HFFc6 (cell line): ENCODE data around the gene FAM163B. TPM values are rescaled to one million over a fixed set of nuclear protein-coding genes. Genes with fewer than 3 reads are reported as not detected.

Experiments used
- DNase-seq: peaks from one replicate; pipeline ENCODE4 v3.0.0-alpha.2; 2018
- H3K27ac Mint-ChIP-seq: 2 replicates; pipeline ENCODE4 v1.8.0; 2020; ENCODE audit warnings: mild to moderate bottlenecking, mixed read lengths
- H3K27me3 Mint-ChIP-seq: 2 replicates; pipeline ENCODE4 v1.8.0; 2021; ENCODE audit warnings: mild to moderate bottlenecking, moderate library complexity, mixed read lengths; ENCODE audit not compliant: insufficient read depth
- H3K36me3 Mint-ChIP-seq: 2 replicates; pipeline ENCODE4 v1.8.0; 2021; ENCODE audit warnings: low read depth, mixed read lengths
- H3K4me1 Mint-ChIP-seq: 2 replicates; pipeline ENCODE4 v1.8.0; 2020; ENCODE audit warnings: low read depth, mixed read lengths
- H3K4me3 Mint-ChIP-seq: 2 replicates; pipeline ENCODE4 v1.8.0; 2020; ENCODE audit warnings: mild to moderate bottlenecking, moderate library complexity, mixed read lengths
- H3K9me3 Mint-ChIP-seq: 2 replicates; pipeline ENCODE4 v1.8.0; 2020; ENCODE audit warnings: mild to moderate bottlenecking, mixed read lengths
- CTCF ChIP-seq: fragments of 200-600 bp; sonication (generic); IDR thresholded peaks from 2 replicates; pipeline ENCODE4 v1.5.0; 2021; ENCODE audit warnings: antibody characterized with exemption, mild to moderate bottlenecking
- total RNA-seq, 6 experiments: library from RNA; stranded (reverse); fragmentation: NEBNext Ultra II Directional; extraction: Animal tissue kit (Norgen Biotek cat#: 25700); gene quantifications; 2 replicates in 1 of 6; 3 replicates in 5 of 6; pipeline ENCODE4 v1.2.3, GENCODE V29; 2021

Gene FAM163B
- total RNA-seq, 6 experiments from 2014 or later = not detected

DNA sequence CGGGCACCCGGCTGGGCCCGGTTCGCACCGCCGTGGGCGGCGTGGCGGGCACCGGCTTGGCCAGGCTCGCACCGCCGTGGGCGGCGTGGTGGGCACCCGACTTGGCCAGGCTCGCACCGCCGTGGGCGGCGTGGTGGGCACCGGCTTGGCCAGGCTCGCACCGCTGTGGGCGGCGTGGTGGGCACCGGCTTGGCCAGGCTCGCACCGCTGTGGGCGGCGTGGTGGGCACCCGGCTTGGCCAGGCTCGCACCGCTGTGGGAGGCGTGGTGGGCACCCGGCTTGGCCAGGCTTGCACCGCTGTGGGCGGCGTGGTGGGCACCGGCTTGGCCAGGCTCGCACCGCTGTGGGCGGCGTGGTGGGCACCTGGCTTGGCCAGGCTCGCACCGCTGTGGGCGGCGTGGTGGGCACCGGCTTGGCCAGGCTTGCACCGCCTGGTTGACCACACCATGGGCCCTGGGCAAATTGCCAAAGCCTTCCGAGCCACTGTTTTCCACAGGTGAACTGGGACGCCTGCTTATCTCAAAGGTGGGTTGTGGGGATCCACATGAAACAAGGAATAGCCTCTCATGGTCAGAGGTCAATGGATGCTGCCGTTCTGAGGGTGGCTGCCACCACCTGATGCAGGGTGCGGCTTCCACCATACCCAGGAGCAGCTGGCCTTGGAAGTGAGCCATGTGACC is 46.4 kb downstream of the FAM163B start:
- no peak for DNase-seq
- Mint-ChIP-seq H3K27me3 (peaks cover 21% of the 10 kb centered on the region), H3K27ac (no peak overlapping the region), H3K36me3 (no peaks in the 10 kb centered on the region), H3K4me3 (no peak overlapping the region), H3K9me3 (no peaks in the 10 kb centered on the region), H3K4me1 (peaks cover 21% of the 10 kb centered on the region)
- no peak for TF ChIP-seq CTCF

DNA sequence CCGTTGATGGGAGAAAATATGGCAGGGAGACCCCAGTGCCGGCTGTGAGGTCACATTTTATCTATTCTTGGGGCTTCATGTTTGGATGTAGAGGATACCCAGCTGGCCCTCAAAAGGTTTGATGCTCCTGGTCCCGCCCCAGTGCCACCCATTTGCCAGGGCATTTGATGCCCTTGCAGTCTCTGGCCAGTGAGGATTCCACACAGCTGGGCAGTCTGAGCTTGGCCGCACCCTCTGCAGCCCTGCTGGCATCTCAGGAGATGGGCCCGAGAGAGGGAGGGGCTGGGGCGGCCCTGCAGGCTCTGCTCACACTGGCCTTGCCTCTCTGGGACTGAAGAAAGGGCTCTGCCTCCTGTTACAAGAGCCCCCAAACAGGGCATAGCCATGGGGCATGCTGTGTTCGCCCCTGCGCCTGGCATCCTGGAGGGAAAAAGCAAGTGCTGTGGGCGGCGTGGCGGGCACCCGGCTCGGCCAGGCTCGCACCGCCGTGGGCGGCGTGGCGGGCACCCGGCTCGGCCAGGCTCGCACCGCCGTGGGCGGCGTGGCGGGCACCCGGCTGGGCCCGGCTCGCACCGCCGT is 47.1 kb downstream of the FAM163B start:
- Mint-ChIP-seq H3K27ac (no peak overlapping the region), H3K36me3 (no peaks in the 10 kb centered on the region)
- no peak for DNase-seq

GRCh38 chr9:133560944-133561343 is 48.2 kb downstream of the FAM163B start:
- Mint-ChIP-seq H3K27ac (no peak overlapping the region), H3K27me3 (peaks cover 18% of the 10 kb centered on the region), H3K4me3 (no peak overlapping the region), H3K4me1 (peaks cover 25% of the 10 kb centered on the region), H3K36me3 (no peaks in the 10 kb centered on the region), H3K9me3 (no peaks in the 10 kb centered on the region)
- no peak for TF ChIP-seq CTCF
- no peak for DNase-seq

More for the DNA sequence above, 47.1 kb downstream of the FAM163B start:
- TF ChIP-seq CTCF = no peak
- Mint-ChIP-seq H3K4me1 (peaks cover 25% of the 10 kb centered on the region), H3K9me3 (no peaks in the 10 kb centered on the region), H3K27me3 (peaks cover 20% of the 10 kb centered on the region), H3K4me3 (no peak overlapping the region)

GRCh38 chr9:133560311-133560710 is 48.9 kb downstream of the FAM163B start:
- Mint-ChIP-seq H3K27me3 (peaks cover 18% of the 10 kb centered on the region), H3K4me1 (peaks cover 25% of the 10 kb centered on the region), H3K36me3 (no peaks in the 10 kb centered on the region), H3K27ac (no peak overlapping the region), H3K9me3 (no peaks in the 10 kb centered on the region), H3K4me3 (no peak overlapping the region)
- TF ChIP-seq CTCF = no peak
- DNase-seq = no peak

DNA sequence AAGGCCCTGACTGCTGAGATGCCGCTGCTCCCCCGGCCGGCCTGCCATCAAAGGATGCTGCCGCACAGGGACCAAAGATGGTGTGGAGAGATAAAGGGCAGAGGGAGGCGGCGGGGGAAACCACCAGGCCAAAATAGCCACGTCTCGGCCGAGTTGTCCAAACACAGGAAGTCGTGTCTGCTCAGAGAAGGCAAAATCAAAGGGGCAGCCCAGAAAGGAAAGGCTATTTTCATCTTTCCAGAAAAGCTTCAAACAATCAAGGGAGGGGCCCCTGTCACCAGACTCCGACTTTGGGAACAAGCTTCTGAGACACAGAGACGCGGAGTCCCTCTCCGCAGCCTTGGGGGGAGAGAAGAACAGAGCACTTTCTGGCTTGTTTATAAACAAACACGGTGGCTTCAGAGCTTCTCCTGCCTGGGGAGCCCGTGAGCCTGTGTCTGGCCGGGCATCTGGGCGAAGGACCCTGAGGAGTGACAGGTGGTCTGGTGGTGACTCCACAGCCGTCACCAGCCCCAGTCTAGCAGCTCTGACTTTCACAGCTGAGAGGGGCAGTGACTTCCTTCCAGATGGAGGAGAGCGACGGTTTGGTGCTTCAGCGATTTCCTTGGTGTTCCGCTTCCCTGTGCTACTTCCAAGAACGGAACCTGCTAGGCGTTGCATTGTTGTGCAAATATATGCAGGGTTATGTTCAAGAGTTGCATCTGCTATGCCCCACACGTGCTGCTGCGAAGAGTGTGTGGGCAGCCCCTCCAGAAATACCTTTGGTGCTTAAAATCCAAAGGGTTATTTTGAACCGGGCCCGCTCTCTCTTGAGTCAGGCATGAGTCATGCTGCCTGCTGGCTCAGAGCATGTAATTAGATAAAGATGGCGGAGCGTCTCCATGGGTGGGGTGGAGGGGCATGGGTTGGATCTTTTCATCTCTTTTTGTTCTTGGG is 50.7 kb downstream of the FAM163B start:
- Mint-ChIP-seq H3K4me1 (peaks cover 25% of the 10 kb centered on the region), H3K4me3 (peak overlapping the region; percentile 86), H3K9me3 (no peaks in the 10 kb centered on the region), H3K27ac (peak overlapping the region; percentile 90), H3K27me3 (peaks cover 8% of the 10 kb centered on the region), H3K36me3 (no peaks in the 10 kb centered on the region)
- no peak for TF ChIP-seq CTCF
- peak; percentile 76 for DNase-seq
